H9 (cell line): ENCODE measurements around the gene TFCP2. TPM values are rescaled to one million over a fixed set of nuclear protein-coding genes. Genes with fewer than 3 reads are reported as not detected.

Experiments used
- DNase-seq: peaks from one replicate; pipeline ENCODE4 v3.0.0-alpha.2; 2017
- H2AFZ ChIP-seq: one replicate; pipeline ENCODE4 v1.6.1; 2013; ENCODE audit warnings: mild to moderate bottlenecking, low read length, control low read depth, moderate library complexity
- H2AK5ac ChIP-seq: 2 replicates; pipeline ENCODE4 v1.6.1; 2013; ENCODE audit warnings: low read length, control low read depth, mixed read lengths; ENCODE audit not compliant: insufficient read length
- H2BK120ac ChIP-seq: one replicate; pipeline ENCODE4 v1.6.1; 2013; ENCODE audit warnings: low read depth, mild to moderate bottlenecking, low read length, control low read depth, inconsistent platforms; ENCODE audit not compliant: poor library complexity, severe bottlenecking
- H2BK12ac ChIP-seq: 2 replicates; pipeline ENCODE4 v1.6.1; 2013; ENCODE audit warnings: low read length, control low read depth, mixed read lengths, low read depth; ENCODE audit not compliant: insufficient read length
- H2BK15ac ChIP-seq: 2 replicates; pipeline ENCODE4 v1.6.1; 2013; ENCODE audit warnings: low read depth, low read length, control low read depth
- H2BK20ac ChIP-seq: one replicate; pipeline ENCODE4 v1.6.1; 2013; ENCODE audit warnings: low read depth, mild to moderate bottlenecking, low read length, control low read depth, inconsistent platforms; ENCODE audit not compliant: poor library complexity, severe bottlenecking
- H2BK5ac ChIP-seq: 2 replicates; pipeline ENCODE4 v1.6.1; 2013; ENCODE audit warnings: low read length, control low read depth, mixed read lengths; ENCODE audit not compliant: insufficient read length
- H3K14ac ChIP-seq: 2 replicates; pipeline ENCODE4 v1.6.1; 2013; ENCODE audit warnings: low read length, control low read depth; ENCODE audit not compliant: insufficient read depth
- H3K18ac ChIP-seq: 2 replicates; pipeline ENCODE4 v1.6.1; 2013; ENCODE audit warnings: low read depth, mild to moderate bottlenecking, mixed read lengths, low read length, control low read depth; ENCODE audit not compliant: insufficient read length
- H3K23ac ChIP-seq: 2 replicates; pipeline ENCODE4 v1.6.1; 2013; ENCODE audit warnings: low read length, control low read depth, mixed read lengths, low read depth; ENCODE audit not compliant: insufficient read length
- H3K23me2 ChIP-seq: 2 replicates; pipeline ENCODE4 v1.6.1; 2013; ENCODE audit warnings: low read depth, mild to moderate bottlenecking, mixed read lengths, low read length, control low read depth; ENCODE audit not compliant: insufficient read length, poor library complexity, severe bottlenecking
- H3K27ac ChIP-seq: 2 replicates; pipeline ENCODE4 v1.5.1; 2013; ENCODE audit warnings: low read length, control low read depth, mixed read lengths, low read depth; ENCODE audit not compliant: insufficient read length
- H3K27me3 ChIP-seq: 2 replicates; pipeline ENCODE4 v1.6.1; 2013; ENCODE audit warnings: low read length, control low read depth, inconsistent platforms; ENCODE audit not compliant: insufficient read depth
- H3K4ac ChIP-seq: 2 replicates; pipeline ENCODE4 v1.6.1; 2013; ENCODE audit warnings: low read depth, mild to moderate bottlenecking, control low read depth, inconsistent platforms, low read length, moderate library complexity
- H3K4me1 ChIP-seq: 2 replicates; pipeline ENCODE4 v1.6.1; 2013; ENCODE audit warnings: low read length, control low read depth, inconsistent platforms; ENCODE audit not compliant: insufficient read depth
- H3K4me2 ChIP-seq: 2 replicates; pipeline ENCODE4 v1.6.1; 2013; ENCODE audit warnings: low read length, control low read depth, mixed read lengths; ENCODE audit not compliant: insufficient read length, insufficient read depth
- H3K56ac ChIP-seq: 2 replicates; pipeline ENCODE4 v1.6.1; 2013; ENCODE audit warnings: low read depth, mild to moderate bottlenecking, mixed read lengths, low read length, control low read depth; ENCODE audit not compliant: insufficient read length
- H3K79me1 ChIP-seq: 2 replicates; pipeline ENCODE4 v1.6.1; 2013; ENCODE audit warnings: low read depth, mild to moderate bottlenecking, moderate library complexity, low read length, control low read depth, inconsistent platforms; ENCODE audit not compliant: insufficient read depth, poor library complexity, severe bottlenecking
- H3K79me2 ChIP-seq: 2 replicates; pipeline ENCODE4 v1.6.1; 2013; ENCODE audit warnings: low read length, control low read depth, inconsistent platforms; ENCODE audit not compliant: insufficient read depth
- H3K9ac ChIP-seq: 2 replicates; pipeline ENCODE4 v1.6.1; 2013; ENCODE audit warnings: low read length, control low read depth, mixed read lengths; ENCODE audit not compliant: insufficient read length; ENCODE audit errors: extremely low read depth
- H3K9me3 ChIP-seq: one replicate; pipeline ENCODE4 v1.6.1; 2013; ENCODE audit warnings: low read depth, low read length, inconsistent platforms; ENCODE audit not compliant: control insufficient read depth
- H3T11ph ChIP-seq: one replicate; pipeline ENCODE4 v1.6.1; 2013; ENCODE audit warnings: mild to moderate bottlenecking, low read length, control low read depth, inconsistent platforms
- H4K20me1 ChIP-seq: one replicate; pipeline ENCODE4 v1.6.1; 2013; ENCODE audit not compliant: control insufficient read depth, insufficient read length, insufficient read depth
- H4K5ac ChIP-seq: 2 replicates; pipeline ENCODE4 v1.6.1; 2013; ENCODE audit warnings: low read depth, mild to moderate bottlenecking, mixed read lengths, low read length, control low read depth; ENCODE audit not compliant: insufficient read length
- H4K8ac ChIP-seq: replicated peaks from 2 replicates; pipeline ENCODE4 v1.6.1; 2013; ENCODE audit warnings: low read length, control low read depth, mixed read lengths, low read depth; ENCODE audit not compliant: insufficient read length
- H4K91ac ChIP-seq: 2 replicates; pipeline ENCODE4 v1.6.1; 2013; ENCODE audit warnings: low read depth, mild to moderate bottlenecking, moderate library complexity, mixed read lengths, low read length, control low read depth; ENCODE audit not compliant: insufficient read length
- H3K27ac Mint-ChIP-seq, 3 experiments: 2 replicates in 2 of 3; 3 replicates in 1 of 3; pipeline ENCODE4 v1.8.0; 2020 to 2021; ENCODE audit warnings: mixed read lengths in 3 of 3, mild to moderate bottlenecking in 1 of 3, moderate library complexity in 1 of 3
- H3K27me3 Mint-ChIP-seq: 2 replicates; pipeline ENCODE4 v1.8.0; 2021; ENCODE audit warnings: low read depth, mild to moderate bottlenecking, moderate library complexity, mixed read lengths
- H3K36me3 Mint-ChIP-seq, 3 experiments: 2 replicates in 2 of 3; 3 replicates in 1 of 3; pipeline ENCODE4 v1.8.0; 2020 to 2021; ENCODE audit warnings: low read depth in 3 of 3, mixed read lengths in 3 of 3; ENCODE audit not compliant: insufficient read depth in 1 of 3
- H3K4me1 Mint-ChIP-seq, 2 experiments: 2 replicates each; pipeline ENCODE4 v1.8.0; 2020; ENCODE audit warnings: mixed read lengths in 2 of 2
- H3K4me3 Mint-ChIP-seq, 2 experiments: 2 replicates in 1 of 2; 3 replicates in 1 of 2; pipeline ENCODE4 v1.8.0; 2020 to 2021; ENCODE audit warnings: mild to moderate bottlenecking in 2 of 2, mixed read lengths in 2 of 2, moderate library complexity in 1 of 2
- H3K9me3 Mint-ChIP-seq, 2 experiments: 2 replicates in 1 of 2; 3 replicates in 1 of 2; pipeline ENCODE4 v1.8.0; 2020; ENCODE audit warnings: mild to moderate bottlenecking in 2 of 2, mixed read lengths in 2 of 2, moderate library complexity in 1 of 2
- CTCF ChIP-seq: fragments of 200-600 bp; sonication (generic); conservative IDR thresholded peaks from 3 replicates; pipeline ENCODE4 v1.8.0; 2021; ENCODE audit warnings: antibody characterized with exemption, mild to moderate bottlenecking
- WGBS: extraction: QIAGEN DNeasy Blood & Tissue Kit; methylation state at CpG from one replicate; pipeline ENCODE4 v1.1.7; 2013; ENCODE audit warnings: missing lambda C conversion rate, low lambda C conversion rate, mixed read lengths; ENCODE audit not compliant: insufficient read length; ENCODE audit errors: extremely low coverage; 5-methylcytosine and 5-hydroxymethylcytosine counted together
- total RNA-seq: library from RNA; stranded (reverse); gene quantifications from 2 replicates; pipeline ENCODE4 v1.2.1, GENCODE V29; 2021

The TFCP2 gene
- total RNA-seq, 1 experiment from 2014 or later, result 27.1 TPM

- Histone ChIP-seq H2BK5ac (no peak overlapping the region), H4K5ac (no peak overlapping the region), H3K4ac (no peak overlapping the region), H3K79me1 (no peaks in the 10 kb centered on the region), H4K8ac (no peak overlapping the region), H3K9ac (no peak overlapping the region), H3T11ph (no peak overlapping the region), H2BK12ac (no peak overlapping the region), H2BK120ac (no peak overlapping the region), H3K23ac (no peak overlapping the region), H4K20me1 (no peaks in the 10 kb centered on the region), H4K91ac (no peak overlapping the region), H2AK5ac (no peak overlapping the region), H2BK20ac (no peak overlapping the region), H3K23me2 (no peaks in the 10 kb centered on the region), H3K27me3 (no peaks in the 10 kb centered on the region; the same call in 1 of the 2 replicates), H3K14ac (no peak overlapping the region), H3K18ac (no peak overlapping the region), H3K56ac (no peak overlapping the region), H3K27ac (no peak overlapping the region), H3K4me1 (no peaks in the 10 kb centered on the region), H2AFZ (no peak overlapping the region), H3K79me2 (no peaks in the 10 kb centered on the region), H3K4me2 (no peak overlapping the region), H3K9me3 (no peaks in the 10 kb centered on the region), H2BK15ac (no peak overlapping the region)
- no peak for DNase-seq
- peaks cover 13% of the 10 kb centered on the region for H3K27me3 Mint-ChIP-seq
- H3K4me3 Mint-ChIP-seq, result no peak overlapping the region
- H3K4me1 Mint-ChIP-seq, result peaks cover 3 to 17% of the 10 kb centered on the region in 2 experiments
- no CpG with 5 or more reads among the region's 3 CpGs for WGBS
- H3K36me3 Mint-ChIP-seq, result no peaks in the 10 kb centered on the region
- no peaks in the 10 kb centered on the region for H3K9me3 Mint-ChIP-seq
- H3K27ac Mint-ChIP-seq, result no peak overlapping the region
- TF ChIP-seq CTCF, result no peak
Observed at GRCh38 chr12:51183816-51184215, 10.9 kb upstream of the TFCP2 start.
